IPS-11a (cell line): ENCODE results near the gene GDF3.
"Not testable (repeated sequence)": the region's sequence is repeated elsewhere in the genome, so short reads cannot be mapped to it uniquely, and the experiment has no call there.

ENCODE experiments used
- H3K4me3 ChIP-seq: one replicate; pipeline ENCODE4 v1.5.1; 2013; ENCODE audit warnings: low read depth, low read length, control low read depth

The GDF3 gene

DNA sequence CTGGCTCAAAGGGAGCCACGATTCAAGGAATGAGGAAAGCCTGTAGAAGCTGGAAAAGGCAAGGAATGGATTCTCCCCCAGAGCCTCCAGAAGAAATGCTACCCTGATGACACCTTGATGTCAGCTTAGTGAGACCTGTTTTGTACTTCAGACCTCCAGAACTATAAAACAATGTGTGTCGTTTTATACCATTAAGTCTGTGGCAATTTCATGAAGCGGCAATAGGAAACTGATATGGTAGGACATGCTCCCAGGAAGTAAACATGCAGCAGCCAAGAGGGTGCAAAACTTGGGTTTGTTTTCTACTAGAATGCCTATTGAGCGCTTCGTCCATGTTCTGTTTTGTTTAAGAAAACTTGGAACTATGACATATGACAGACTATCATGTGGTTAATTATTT, 27.4 kb downstream of the GDF3 start:
- no peak overlapping the region for H3K4me3 ChIP-seq

DNA sequence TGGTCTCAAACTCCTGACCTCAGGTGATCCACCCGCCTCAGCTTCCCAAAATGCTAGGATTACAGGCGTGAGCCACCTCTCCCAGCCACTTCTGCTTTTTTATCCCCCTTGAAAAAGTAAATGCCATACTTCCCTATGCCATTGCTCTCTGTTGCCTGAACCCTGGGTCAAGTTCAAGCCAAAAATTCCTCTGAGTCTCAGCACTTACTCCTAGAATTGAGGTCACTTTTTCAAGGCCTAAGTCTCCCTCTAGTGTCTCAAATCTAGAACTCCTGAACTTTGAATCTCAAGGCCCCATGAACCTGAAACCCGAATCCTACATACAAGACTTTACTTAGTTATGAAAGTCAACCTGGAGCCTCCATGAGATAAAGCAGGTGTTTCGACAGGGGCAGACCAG, 28.4 kb downstream of the GDF3 start:
- no peak overlapping the region for H3K4me3 ChIP-seq

DNA sequence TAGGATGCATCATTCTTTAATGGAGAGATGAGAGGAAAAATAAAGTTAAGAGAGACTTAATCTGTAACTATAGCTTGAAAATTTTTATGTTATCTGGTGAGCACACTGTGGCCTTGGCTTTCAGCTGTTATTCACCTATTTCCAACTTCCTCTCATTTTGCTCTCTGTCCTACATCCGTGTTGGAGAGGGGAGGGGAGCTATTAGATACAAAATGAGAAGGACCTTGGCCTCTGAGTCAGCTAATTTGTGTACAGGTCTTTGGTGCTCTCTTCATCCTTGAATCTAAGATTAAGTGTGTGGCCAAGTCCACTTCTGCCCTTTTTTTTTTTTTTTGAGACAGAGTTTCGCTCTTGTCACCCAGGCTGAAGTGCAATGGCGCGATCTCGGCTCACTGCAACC, 29.0 kb downstream of the GDF3 start:
- no peak overlapping the region for H3K4me3 ChIP-seq

DNA sequence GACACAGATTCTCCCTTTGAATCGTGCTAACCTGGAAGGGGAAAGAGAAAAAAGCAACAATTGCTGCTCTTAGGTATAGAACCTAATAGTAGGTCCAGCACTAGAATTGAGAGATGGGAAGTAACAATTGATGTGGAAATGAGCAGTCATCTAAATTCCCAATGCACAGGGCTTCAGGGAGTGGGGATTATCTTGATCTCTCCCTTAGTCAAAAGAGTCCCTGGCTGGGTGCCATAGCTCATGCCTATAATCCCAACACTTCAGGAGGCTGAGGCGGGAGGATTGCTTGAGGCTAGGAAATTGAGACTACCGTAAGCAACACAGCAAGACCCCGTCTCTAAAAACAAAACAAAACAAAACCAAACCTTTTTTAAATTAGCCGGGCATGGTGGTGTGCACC, 33.8 kb downstream of the GDF3 start:
- H3K4me3 ChIP-seq, result no peak overlapping the region

DNA sequence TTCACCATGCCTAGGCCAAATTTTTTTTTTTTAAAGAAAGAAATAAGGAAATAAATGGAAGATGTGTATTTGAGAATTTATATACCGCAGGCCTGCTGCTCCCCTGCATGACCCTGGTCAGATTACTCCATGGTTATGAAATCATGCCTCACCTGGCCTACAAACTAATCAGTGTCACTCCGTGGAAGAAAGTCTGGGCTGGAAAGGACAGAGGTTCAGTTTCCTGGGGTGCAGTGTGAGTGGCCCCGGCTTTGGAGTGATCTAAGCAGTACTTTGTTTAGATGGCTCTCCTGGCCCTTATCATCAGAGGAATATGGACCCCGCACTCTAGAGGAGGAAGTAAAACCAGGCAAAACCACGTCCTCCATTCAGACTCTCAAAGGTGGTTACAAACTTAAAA, 39.5 kb downstream of the GDF3 start:
- no peak overlapping the region for H3K4me3 ChIP-seq

DNA sequence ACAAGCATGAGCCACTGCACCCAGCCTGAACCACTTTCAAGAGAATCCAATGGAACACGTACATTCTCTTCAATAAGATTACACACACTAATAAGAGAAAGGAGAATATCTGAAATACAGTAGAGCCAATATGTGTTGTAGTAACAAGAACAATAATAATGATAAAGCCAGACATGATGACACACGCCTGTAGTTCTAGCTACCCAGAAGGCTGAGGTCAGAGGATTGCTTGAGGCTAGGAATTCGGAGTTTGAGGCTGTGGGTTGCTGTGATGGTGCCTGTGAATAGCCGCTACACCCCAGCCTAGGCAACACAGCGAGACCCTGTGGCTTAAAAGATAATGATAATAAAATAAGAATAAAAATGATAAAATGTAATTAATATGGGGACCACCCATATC, 45.5 kb downstream of the GDF3 start:
- H3K4me3 ChIP-seq, result no peak overlapping the region

DNA sequence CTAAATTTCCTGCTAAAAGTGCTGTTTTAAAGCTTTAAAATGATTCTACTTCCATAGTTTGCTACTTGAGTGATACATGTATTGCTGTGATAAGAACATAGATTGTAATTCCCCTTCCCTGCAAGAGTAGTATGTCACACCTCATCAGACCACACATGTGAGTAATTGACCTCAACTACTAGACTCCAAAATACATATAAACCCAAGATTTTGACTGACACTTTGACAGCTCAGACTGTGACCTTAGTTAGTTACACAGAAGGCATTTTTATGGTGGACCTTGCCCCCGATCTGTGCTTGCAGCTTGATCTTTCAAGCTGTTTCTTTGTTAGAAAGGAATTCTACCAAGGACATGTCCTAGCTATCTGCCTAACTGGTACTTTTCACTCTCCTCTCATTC, 48.5 kb downstream of the GDF3 start:
- no peak overlapping the region for H3K4me3 ChIP-seq

DNA sequence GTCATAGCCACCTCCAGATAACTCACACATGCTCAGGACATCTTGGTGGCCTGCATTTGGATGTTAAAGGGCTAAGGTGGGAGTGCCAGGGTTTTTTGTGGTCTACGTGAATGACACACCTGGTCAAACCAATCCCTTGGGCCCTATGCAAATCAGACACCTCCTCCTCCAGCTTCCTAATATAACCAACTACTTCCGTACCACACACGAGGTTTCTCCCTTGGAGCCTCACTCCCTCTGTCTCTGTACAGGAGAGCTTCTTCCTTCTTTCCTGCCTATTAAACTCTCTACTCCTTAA, 49.4 kb downstream of the GDF3 start:
- H3K4me3 ChIP-seq, result no peak overlapping the region

DNA sequence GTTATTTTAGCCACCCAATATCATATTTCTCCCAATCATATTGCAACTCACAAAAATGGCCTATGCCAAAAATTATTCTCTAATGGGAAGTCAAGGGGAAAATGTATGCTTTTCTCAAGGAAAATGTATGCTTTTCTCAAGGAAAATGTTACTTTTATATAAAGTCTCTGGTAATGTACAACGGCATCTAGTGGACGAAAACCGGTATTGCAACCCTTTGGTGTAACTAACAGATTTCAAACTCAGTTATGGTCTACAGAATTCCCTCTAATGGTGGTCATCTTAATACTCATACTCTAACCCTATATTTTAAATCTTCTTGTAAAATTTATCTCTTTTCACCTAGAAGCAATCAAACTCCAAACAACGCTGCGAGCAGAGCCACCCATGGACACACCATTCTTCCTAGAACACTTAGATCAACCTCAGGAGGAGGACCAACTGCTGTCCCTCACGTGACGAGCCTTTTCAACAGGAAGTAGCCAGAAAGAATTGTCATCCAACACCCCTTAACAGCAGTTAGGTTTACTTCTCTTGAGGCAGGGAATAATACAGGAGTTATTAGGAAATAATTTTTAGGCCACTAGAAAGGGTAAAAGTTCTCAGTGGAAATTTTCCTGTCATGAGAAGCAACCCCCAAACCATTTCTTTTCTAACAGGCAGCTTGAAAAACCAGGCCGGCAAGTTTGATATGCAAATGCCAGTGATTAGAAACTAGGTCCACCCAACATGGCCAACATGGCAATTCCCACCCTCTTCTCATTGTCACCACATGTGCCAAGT, 50.0 kb downstream of the GDF3 start:
- no peak overlapping the region for H3K4me3 ChIP-seq

DNA sequence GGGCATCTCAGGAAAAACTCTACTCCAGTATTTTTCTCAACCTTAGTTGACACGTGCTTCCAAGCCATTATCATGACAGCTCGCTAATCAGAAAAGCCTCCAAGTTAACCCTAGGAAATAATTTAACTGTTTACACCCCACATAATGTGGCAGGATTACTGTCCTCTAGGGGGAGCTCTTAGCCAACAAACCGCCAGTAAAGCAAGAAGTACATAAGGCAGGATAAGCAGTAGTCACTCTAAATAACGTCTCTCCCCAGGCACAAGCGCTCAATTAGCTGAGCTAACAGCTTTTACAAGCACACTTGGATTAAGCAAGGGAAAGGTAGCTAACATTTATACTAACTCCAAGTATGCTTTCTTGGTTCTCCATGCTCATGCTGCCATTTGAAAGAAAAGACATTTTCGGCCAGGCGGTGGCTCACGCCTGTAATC, 52.7 kb downstream of the GDF3 start:
- H3K4me3 ChIP-seq, result no peak overlapping the region

DNA sequence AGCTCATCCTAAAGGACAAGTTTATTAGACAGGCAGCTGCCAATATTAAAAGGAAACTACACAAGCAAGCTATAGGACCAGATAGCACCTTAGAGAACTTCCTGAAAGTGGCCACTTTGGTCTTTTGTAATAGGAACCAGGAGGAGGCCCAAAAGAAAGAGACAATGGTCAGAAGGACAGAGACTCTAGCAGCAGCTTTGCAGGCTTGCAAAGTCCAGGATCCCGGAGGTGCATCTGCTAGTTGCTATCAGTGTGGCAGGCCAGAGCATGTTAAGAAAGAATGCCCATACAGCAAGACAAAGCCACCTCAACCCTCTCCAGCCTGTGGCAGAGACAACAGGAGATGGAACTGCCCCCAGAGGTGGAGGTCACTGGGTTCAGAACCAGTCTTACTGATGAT, 53.3 kb downstream of the GDF3 start:
- H3K4me3 ChIP-seq, result no peak overlapping the region

DNA sequence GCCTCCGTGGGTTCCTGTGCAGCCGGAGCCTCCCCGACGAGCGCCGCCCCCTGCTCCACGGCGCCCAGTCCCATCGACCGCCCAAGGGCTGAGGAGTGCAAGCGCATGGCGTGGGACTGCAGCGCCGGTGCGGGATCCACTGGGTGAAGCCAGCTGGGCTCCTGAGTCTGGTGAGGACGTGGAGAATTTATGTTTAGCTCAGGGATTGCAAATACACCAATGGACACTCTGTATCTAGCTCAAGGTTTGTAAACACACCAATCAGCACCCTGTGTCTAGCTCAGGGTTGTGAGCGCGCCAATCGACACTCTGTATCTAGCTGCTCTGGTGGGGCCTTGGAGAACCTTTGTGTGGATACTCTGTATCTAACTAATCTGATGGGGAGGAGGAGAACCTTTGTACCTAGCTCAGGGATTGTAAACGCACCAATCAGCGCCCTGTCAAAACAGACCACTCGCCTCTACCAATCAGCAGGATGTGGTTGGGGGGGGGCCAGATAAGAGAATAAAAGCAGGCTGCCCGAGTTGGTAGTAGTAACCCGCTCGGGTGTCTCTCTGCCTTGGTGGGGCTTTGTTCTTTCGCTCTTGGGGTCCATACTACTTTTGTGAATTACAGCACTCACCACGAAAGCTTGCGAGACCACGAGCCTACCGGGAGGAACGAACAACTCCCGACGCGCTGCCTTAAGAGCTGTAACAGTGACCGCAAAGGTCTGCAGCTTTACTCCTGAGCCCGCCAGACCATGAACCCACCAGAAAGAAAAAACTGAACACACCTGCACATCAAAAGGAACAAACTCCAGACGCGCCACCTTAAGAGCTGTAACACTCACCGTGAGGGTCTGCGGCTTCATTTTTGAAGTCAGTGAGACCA, 55.2 kb downstream of the GDF3 start:
- not testable (repeated sequence) for H3K4me3 ChIP-seq
